ENCODE data around the gene DAZAP1.

DNA sequence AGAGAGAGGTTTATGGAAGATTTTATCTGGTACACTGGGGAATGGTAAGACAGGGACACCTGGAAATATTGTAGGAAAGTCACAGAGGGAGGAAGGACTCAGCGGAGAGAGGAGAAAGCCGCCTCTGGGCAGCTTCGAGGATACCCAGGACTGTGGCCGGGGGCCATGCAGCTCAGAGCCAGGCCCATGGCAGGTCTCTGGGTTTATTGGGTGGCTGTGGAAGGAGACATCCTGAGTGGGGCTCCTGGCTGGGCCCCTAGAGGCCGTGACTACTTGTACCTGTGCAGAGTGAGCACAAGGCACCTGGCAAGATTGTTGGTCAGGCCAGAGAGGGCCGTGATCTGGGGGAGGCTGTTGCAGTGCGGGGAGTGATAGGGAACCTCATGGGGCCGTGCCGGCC, 3.4 kb downstream of the DAZAP1 start:
- TF ChIP-seq SIN3A (IDR thresholded peaks at IDR 0.05; ENCODE audit: borderline replicate concordance, insufficient read depth, low read length) (no peak), POLR2AphosphoS5 (IDR thresholded peaks at IDR 0.05; ENCODE audit: low read depth, low read length) (no peak), FOXP2 (optimal IDR thresholded peaks at IDR 0.05; ENCODE audit: borderline replicate concordance, extremely low read depth, extremely low read length, insufficient read depth) (no peak), TAF1 (IDR thresholded peaks at IDR 0.05; ENCODE audit: borderline replicate concordance, insufficient read depth, low read length) (no peak)
